BJ (cell line): Measurements from ENCODE around the gene DDO. TPM values are rescaled to one million over a fixed set of nuclear protein-coding genes. Genes with fewer than 3 reads are reported as not detected.

Experiments used
- CTCF ChIA-PET: fragments of 350-600 bp; formaldehyde crosslinking; extraction: SDS; loops from one replicate; lab custom pipeline; 2021; ENCODE audit warnings: antibody characterized with exemption, inconsistent platforms; lab: Yijun Ruan, JAX
- POLR2A ChIA-PET: fragments of 300-600 bp; sonication (Branson Sonifier 250); formaldehyde crosslinking; extraction: SDS; loops from one replicate; lab custom pipeline; 2021; ENCODE audit warnings: antibody characterized with exemption; lab: Charles Lee
- DNase-seq: peaks from one replicate; pipeline ENCODE4 v3.0.0-alpha.2; 2011; ENCODE audit warnings: low read depth
- H3K27me3 ChIP-seq: 2 replicates; pipeline ENCODE4 v1.6.0; 2011; ENCODE audit warnings: low read length; ENCODE audit not compliant: control insufficient read depth, insufficient read depth
- H3K36me3 ChIP-seq: 2 replicates; pipeline ENCODE4 v1.5.1; 2011; ENCODE audit warnings: low read length; ENCODE audit not compliant: control insufficient read depth, insufficient read depth
- H3K4me3 ChIP-seq: 2 replicates; pipeline ENCODE4 v1.5.1; 2011; ENCODE audit warnings: low read depth, mild to moderate bottlenecking, control low read depth, low read length
- CTCF ChIP-seq: IDR thresholded peaks from 2 replicates; pipeline ENCODE4 v1.5.1; 2011; ENCODE audit warnings: low read depth, mild to moderate bottlenecking, control low read depth, inconsistent platforms, low read length, moderate library complexity; ENCODE audit not compliant: insufficient read depth
- polyA plus RNA-seq: library from polyadenylated mRNA; depleted of rRNA; stranded (reverse); fragments of >200 nt; gene quantifications from 2 replicates; pipeline ENCODE4 v1.2.3, GENCODE V29; 2011; rRNA removed

DDO gene
- polyA plus RNA-seq, 1 experiment: 0.16 TPM

- POLR2A ChIA-PET: no interaction called here
- no peaks in the 10 kb centered on the region for H3K36me3 ChIP-seq
- no peak overlapping the region for H3K4me3 ChIP-seq
- no peaks in the 10 kb centered on the region for H3K27me3 ChIP-seq
- DNase-seq: no peak
- CTCF ChIA-PET: interaction anchor here (0.7 to 1.6 kb wide), 5 partner anchors 8 to 87 kb away, joined by 3 to 11 read pairs (median 4); no protein-coding TSS in a partner anchor
- no peak for TF ChIP-seq CTCF
Observed at GRCh38 chr6:110342759-110343158, 72.6 kb downstream of the DDO start.

Other genes starting within 250 kb of the DDO start
- 19.5 and 21.8 TPM in 2 replicates for gene WASF1, start 235.9 kb downstream of the DDO start, polyA plus RNA-seq
- gene CDC40, start 235.1 kb downstream of the DDO start, polyA plus RNA-seq: 9.1 and 14.6 TPM in 2 replicates
- gene METTL24, start 57.2 kb downstream of the DDO start, polyA plus RNA-seq: 0.13 and 0.31 TPM in 2 replicates
- gene SLC22A16, start 61.0 kb upstream of the DDO start, polyA plus RNA-seq: not detected in 2 replicates